Keratinocyte (primary cell): ENCODE data around the gene HCRTR1.

Source experiments
- EZH2 ChIP-seq: IDR thresholded peaks from one replicate; pipeline ENCODE4 v1.6.1; 2012; ENCODE audit warnings: inconsistent platforms, mild to moderate bottlenecking, low read length, moderate library complexity
- TF ChIP-seq, protein P1 (sequence below), 3 experiments: IDR thresholded peaks in 1 of 3; conservative IDR thresholded peaks in 1 of 3; optimal IDR thresholded peaks in 1 of 3; 2 replicates in 2 of 3; 3 replicates in 1 of 3; pipeline versions ENCODE3 to v1.5.1; 2011; ENCODE audit warnings: low read length in 3 of 3, mild to moderate bottlenecking in 3 of 3, moderate library complexity in 2 of 3, control low read depth in 1 of 3, inconsistent platforms in 1 of 3; ENCODE audit not compliant: insufficient read depth in 2 of 3; ENCODE audit errors: extremely low read depth in 1 of 3

- TF ChIP-seq, protein P1, sequence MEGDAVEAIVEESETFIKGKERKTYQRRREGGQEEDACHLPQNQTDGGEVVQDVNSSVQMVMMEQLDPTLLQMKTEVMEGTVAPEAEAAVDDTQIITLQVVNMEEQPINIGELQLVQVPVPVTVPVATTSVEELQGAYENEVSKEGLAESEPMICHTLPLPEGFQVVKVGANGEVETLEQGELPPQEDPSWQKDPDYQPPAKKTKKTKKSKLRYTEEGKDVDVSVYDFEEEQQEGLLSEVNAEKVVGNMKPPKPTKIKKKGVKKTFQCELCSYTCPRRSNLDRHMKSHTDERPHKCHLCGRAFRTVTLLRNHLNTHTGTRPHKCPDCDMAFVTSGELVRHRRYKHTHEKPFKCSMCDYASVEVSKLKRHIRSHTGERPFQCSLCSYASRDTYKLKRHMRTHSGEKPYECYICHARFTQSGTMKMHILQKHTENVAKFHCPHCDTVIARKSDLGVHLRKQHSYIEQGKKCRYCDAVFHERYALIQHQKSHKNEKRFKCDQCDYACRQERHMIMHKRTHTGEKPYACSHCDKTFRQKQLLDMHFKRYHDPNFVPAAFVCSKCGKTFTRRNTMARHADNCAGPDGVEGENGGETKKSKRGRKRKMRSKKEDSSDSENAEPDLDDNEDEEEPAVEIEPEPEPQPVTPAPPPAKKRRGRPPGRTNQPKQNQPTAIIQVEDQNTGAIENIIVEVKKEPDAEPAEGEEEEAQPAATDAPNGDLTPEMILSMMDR (optimal IDR thresholded peaks at IDR 0.05 in 1 of 3, IDR thresholded peaks at IDR 0.05 in 1 of 3, conservative IDR thresholded peaks at IDR 0.05 in 1 of 3; ENCODE audit: extremely low read depth in 1 of 3, insufficient read depth in 2 of 3, low read length in 3 of 3): no peak
- TF ChIP-seq EZH2: no peak
Measured at GRCh38 chr1:31671561-31672201, 54.2 kb downstream of the HCRTR1 start.
